ENCODE measurements around the gene SCN3B. TPM values are rescaled to one million over a fixed set of nuclear protein-coding genes. Genes with fewer than 3 reads are reported as not detected.

Gene SCN3B
- total and polyA plus RNA-seq, 2 of the 13 experiments (the other 11 are each of a cell fraction or from before 2014, with no cell fraction given) = 0.07 to 0.11 TPM

DNA sequence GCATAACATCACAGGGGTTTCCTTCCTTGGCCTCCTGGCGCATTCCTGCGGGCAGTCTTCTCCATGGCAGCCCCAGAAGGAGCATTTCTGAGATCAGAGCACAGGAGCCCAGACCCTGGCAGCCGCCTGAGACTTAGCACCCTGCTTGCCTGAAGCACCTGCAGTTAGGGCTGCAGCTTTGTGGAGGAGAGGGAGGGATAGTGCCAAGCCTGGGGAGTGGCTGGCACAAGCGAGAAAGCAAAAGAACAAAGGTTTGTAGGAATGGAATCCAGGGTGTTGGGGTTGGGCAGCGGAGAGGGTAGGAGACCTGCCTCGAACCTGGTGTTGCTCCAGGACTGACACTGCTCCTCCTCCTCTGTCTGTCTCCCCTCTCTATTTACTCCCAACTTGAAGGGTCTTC is 66.9 kb downstream of the SCN3B start:
- H2AFZ ChIP-seq (ENCODE audit: low read length) = no peak overlapping the region
- H3K27ac ChIP-seq (ENCODE audit: extremely low read length, insufficient read depth, low read length) = no peak overlapping the region
- DNase-seq (ENCODE audit: low spot score) (no peak), ATAC-seq (no peak), FAIRE-seq (no peak)
- no peak overlapping the region for H3K4me3 ChIP-seq (replicated peaks in 1 of 3; ENCODE audit: insufficient read depth in 1 of 3, low read depth in 2 of 3, low read length in 3 of 3)
- no TSS peak for BruUV-seq (replicated peaks)
- H3K36me3 ChIP-seq (replicated peaks in 1 of 2; ENCODE audit: control insufficient read depth in 1 of 2, insufficient read depth in 2 of 2, low read length in 2 of 2) = no peaks in the 10 kb centered on the region
- H4K20me1 ChIP-seq (ENCODE audit: insufficient read depth, low read length) = no peaks in the 10 kb centered on the region
- ChIA-PET POLR2A (no interaction called here), CTCF (ENCODE audit: low intra/inter-chr PET ratio, low total read pairs) (no interaction called here)
- in situ Hi-C loops (cut with HindIII; ENCODE audit: extremely low pct_ligation_motif_present, low pct_unique_long_range_greater_than_20kb) (loop anchor here (5.0 kb wide), 1 partner anchor 120 kb away; no protein-coding TSS in a partner anchor), intact Hi-C loops (cut with micrococcal nuclease; ENCODE audit: unreplicated experiment) (loop anchor here (10.0 kb wide), 1 partner anchor 57 kb away; no protein-coding TSS in a partner anchor)
- no peaks in the 10 kb centered on the region for H3K79me2 ChIP-seq (ENCODE audit: insufficient read depth, low read length)
- WGBS (ENCODE audit: low lambda C conversion rate) = 30% methylated on average over 4 of the region's 6 CpGs
- no peak overlapping the region for H3K4me2 ChIP-seq (ENCODE audit: low read depth, low read length)
- no peaks in the 10 kb centered on the region for H3K9me3 ChIP-seq (ENCODE audit: low read length)
- H3K4me1 ChIP-seq (ENCODE audit: insufficient read depth, low read length) = peaks cover 28% of the 10 kb centered on the region
- H3K27me3 ChIP-seq (ENCODE audit: control insufficient read depth in 1 of 2, insufficient read depth in 2 of 2, low read length in 2 of 2) = no peaks in the 10 kb centered on the region
- H3K9ac ChIP-seq (ENCODE audit: insufficient read depth, low read depth, low read length) = no peak overlapping the region
- TF ChIP-seq TEAD3 (CRISPR knock-in tag; optimal IDR thresholded peaks at IDR 0.05; ENCODE audit: borderline replicate concordance) = no peak
- no peak for TF ChIP-seq NFE2 (CRISPR knock-in tag; IDR thresholded peaks at IDR 0.05)
- TF ChIP-seq, protein P1, sequence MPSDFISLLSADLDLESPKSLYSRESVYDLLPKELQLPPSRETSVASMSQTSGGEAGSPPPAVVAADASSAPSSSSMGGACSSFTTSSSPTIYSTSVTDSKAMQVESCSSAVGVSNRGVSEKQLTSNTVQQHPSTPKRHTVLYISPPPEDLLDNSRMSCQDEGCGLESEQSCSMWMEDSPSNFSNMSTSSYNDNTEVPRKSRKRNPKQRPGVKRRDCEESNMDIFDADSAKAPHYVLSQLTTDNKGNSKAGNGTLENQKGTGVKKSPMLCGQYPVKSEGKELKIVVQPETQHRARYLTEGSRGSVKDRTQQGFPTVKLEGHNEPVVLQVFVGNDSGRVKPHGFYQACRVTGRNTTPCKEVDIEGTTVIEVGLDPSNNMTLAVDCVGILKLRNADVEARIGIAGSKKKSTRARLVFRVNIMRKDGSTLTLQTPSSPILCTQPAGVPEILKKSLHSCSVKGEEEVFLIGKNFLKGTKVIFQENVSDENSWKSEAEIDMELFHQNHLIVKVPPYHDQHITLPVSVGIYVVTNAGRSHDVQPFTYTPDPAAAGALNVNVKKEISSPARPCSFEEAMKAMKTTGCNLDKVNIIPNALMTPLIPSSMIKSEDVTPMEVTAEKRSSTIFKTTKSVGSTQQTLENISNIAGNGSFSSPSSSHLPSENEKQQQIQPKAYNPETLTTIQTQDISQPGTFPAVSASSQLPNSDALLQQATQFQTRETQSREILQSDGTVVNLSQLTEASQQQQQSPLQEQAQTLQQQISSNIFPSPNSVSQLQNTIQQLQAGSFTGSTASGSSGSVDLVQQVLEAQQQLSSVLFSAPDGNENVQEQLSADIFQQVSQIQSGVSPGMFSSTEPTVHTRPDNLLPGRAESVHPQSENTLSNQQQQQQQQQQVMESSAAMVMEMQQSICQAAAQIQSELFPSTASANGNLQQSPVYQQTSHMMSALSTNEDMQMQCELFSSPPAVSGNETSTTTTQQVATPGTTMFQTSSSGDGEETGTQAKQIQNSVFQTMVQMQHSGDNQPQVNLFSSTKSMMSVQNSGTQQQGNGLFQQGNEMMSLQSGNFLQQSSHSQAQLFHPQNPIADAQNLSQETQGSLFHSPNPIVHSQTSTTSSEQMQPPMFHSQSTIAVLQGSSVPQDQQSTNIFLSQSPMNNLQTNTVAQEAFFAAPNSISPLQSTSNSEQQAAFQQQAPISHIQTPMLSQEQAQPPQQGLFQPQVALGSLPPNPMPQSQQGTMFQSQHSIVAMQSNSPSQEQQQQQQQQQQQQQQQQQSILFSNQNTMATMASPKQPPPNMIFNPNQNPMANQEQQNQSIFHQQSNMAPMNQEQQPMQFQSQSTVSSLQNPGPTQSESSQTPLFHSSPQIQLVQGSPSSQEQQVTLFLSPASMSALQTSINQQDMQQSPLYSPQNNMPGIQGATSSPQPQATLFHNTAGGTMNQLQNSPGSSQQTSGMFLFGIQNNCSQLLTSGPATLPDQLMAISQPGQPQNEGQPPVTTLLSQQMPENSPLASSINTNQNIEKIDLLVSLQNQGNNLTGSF (CRISPR knock-in tag; IDR thresholded peaks at IDR 0.05) = no peak
- TF ChIP-seq BRD4 (CRISPR knock-in tag; IDR thresholded peaks at IDR 0.05) = no peak
- no peak for TF ChIP-seq POLR2G (IDR thresholded peaks at IDR 0.05; ENCODE audit: low read depth, low read length)
- no peak for TF ChIP-seq IRF2 (CRISPR knock-in tag; IDR thresholded peaks at IDR 0.05)
- no peak for TF ChIP-seq HNRNPLL (IDR thresholded peaks at IDR 0.05; ENCODE audit: low read depth, low read length, poor library complexity, severe bottlenecking)
- no peak for TF ChIP-seq NPAS2 (CRISPR knock-in tag; IDR thresholded peaks at IDR 0.05; ENCODE audit: borderline replicate concordance)
- TF ChIP-seq ZNF329 (CRISPR knock-in tag; IDR thresholded peaks at IDR 0.05; ENCODE audit: low read depth) = no peak
- TF ChIP-seq, protein P2, sequence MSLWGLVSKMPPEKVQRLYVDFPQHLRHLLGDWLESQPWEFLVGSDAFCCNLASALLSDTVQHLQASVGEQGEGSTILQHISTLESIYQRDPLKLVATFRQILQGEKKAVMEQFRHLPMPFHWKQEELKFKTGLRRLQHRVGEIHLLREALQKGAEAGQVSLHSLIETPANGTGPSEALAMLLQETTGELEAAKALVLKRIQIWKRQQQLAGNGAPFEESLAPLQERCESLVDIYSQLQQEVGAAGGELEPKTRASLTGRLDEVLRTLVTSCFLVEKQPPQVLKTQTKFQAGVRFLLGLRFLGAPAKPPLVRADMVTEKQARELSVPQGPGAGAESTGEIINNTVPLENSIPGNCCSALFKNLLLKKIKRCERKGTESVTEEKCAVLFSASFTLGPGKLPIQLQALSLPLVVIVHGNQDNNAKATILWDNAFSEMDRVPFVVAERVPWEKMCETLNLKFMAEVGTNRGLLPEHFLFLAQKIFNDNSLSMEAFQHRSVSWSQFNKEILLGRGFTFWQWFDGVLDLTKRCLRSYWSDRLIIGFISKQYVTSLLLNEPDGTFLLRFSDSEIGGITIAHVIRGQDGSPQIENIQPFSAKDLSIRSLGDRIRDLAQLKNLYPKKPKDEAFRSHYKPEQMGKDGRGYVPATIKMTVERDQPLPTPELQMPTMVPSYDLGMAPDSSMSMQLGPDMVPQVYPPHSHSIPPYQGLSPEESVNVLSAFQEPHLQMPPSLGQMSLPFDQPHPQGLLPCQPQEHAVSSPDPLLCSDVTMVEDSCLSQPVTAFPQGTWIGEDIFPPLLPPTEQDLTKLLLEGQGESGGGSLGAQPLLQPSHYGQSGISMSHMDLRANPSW (CRISPR knock-in tag; IDR thresholded peaks at IDR 0.05; ENCODE audit: borderline replicate concordance) = no peak
- no peak for TF ChIP-seq ZNF543 (CRISPR knock-in tag; IDR thresholded peaks at IDR 0.05)
- no peak for TF ChIP-seq NCOA1 (CRISPR knock-in tag; IDR thresholded peaks at IDR 0.05)
- no peak for TF ChIP-seq NFE2L2 (IDR thresholded peaks at IDR 0.05; ENCODE audit: low read length)
- TF ChIP-seq, protein P3, sequence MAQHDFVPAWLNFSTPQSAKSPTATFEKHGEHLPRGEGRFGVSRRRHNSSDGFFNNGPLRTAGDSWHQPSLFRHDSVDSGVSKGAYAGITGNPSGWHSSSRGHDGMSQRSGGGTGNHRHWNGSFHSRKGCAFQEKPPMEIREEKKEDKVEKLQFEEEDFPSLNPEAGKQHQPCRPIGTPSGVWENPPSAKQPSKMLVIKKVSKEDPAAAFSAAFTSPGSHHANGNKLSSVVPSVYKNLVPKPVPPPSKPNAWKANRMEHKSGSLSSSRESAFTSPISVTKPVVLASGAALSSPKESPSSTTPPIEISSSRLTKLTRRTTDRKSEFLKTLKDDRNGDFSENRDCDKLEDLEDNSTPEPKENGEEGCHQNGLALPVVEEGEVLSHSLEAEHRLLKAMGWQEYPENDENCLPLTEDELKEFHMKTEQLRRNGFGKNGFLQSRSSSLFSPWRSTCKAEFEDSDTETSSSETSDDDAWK (CRISPR knock-in tag; IDR thresholded peaks at IDR 0.05) = no peak
